Loucy (cell line): ENCODE measurements around the gene CETN1.

ENCODE experiments used
- H2AFZ ChIP-seq: fragments of 200-600 bp; sonication (generic); 2 replicates; pipeline ENCODE4 v1.6.0; 2016; ENCODE audit warnings: antibody characterized with exemption, mild to moderate bottlenecking, low read length, moderate library complexity
- H3F3A ChIP-seq: fragments of 200-600 bp; 2 replicates; pipeline ENCODE4 v1.6.0; 2016; ENCODE audit warnings: antibody characterized with exemption, low read depth, mild to moderate bottlenecking
- H3K27me3 ChIP-seq: fragments of 200-600 bp; sonication (generic); 2 replicates; pipeline ENCODE4 v1.6.1; 2014; ENCODE audit warnings: low read length, mild to moderate bottlenecking; ENCODE audit not compliant: insufficient read depth, poor library complexity, severe bottlenecking
- H3K36me3 ChIP-seq: fragments of 200-600 bp; sonication (generic); 2 replicates; pipeline ENCODE4 v1.6.1; 2016; ENCODE audit warnings: low read length; ENCODE audit not compliant: insufficient read depth
- H3K4me1 ChIP-seq: fragments of 200-600 bp; sonication (generic); 2 replicates; pipeline ENCODE4 v1.5.1; 2014; ENCODE audit warnings: low read length, mild to moderate bottlenecking; ENCODE audit not compliant: insufficient read depth, poor library complexity, severe bottlenecking
- H3K4me2 ChIP-seq: fragments of 200-600 bp; sonication (generic); 2 replicates; pipeline ENCODE4 v1.6.0; 2014; ENCODE audit warnings: antibody characterized with exemption, low read length, low read depth, mild to moderate bottlenecking; ENCODE audit not compliant: poor library complexity, severe bottlenecking
- H3K4me3 ChIP-seq: fragments of 200-600 bp; sonication (generic); 2 replicates; pipeline ENCODE4 v1.5.1; 2014; ENCODE audit warnings: low read length, mild to moderate bottlenecking, mixed read lengths; ENCODE audit not compliant: poor library complexity, severe bottlenecking
- H3K79me2 ChIP-seq: fragments of 200-600 bp; sonication (generic); 2 replicates; pipeline ENCODE4 v1.6.1; 2014; ENCODE audit warnings: low read length; ENCODE audit not compliant: insufficient read depth
- H3K9ac ChIP-seq: fragments of 200-600 bp; sonication (generic); 2 replicates; pipeline ENCODE4 v1.6.0; 2014; ENCODE audit warnings: mild to moderate bottlenecking, low read depth, low read length, moderate library complexity; ENCODE audit not compliant: poor library complexity, severe bottlenecking
- H3K9me2 ChIP-seq: fragments of 200-600 bp; sonication (generic); replicated peaks from 2 replicates; pipeline ENCODE4 v1.6.1; 2016; ENCODE audit warnings: low read depth, low read length, mixed read lengths
- H3K9me3 ChIP-seq: fragments of 200-600 bp; sonication (generic); 2 replicates; pipeline ENCODE4 v1.6.1; 2014; ENCODE audit warnings: mild to moderate bottlenecking, antibody characterized with exemption, low read length, low read depth; ENCODE audit not compliant: insufficient read depth
- H4K20me1 ChIP-seq: fragments of 200-600 bp; sonication (generic); 2 replicates; pipeline ENCODE4 v1.6.0; 2014; ENCODE audit warnings: antibody characterized with exemption, low read length, mild to moderate bottlenecking; ENCODE audit not compliant: insufficient read depth, poor library complexity, severe bottlenecking
- EZH2phosphoT487 ChIP-seq: fragments of 200-600 bp; IDR thresholded peaks from 2 replicates; pipeline ENCODE4 v1.6.1; 2018; ENCODE audit warnings: antibody characterized with exemption, mild to moderate bottlenecking, moderate library complexity, borderline replicate concordance
- TF ChIP-seq, protein P1 (sequence below): fragments of 200-600 bp; sonication (generic); conservative IDR thresholded peaks from 2 replicates; pipeline ENCODE4 v1.5.1; 2014; ENCODE audit warnings: mild to moderate bottlenecking, antibody characterized with exemption, low read length

Gene CETN1

DNA sequence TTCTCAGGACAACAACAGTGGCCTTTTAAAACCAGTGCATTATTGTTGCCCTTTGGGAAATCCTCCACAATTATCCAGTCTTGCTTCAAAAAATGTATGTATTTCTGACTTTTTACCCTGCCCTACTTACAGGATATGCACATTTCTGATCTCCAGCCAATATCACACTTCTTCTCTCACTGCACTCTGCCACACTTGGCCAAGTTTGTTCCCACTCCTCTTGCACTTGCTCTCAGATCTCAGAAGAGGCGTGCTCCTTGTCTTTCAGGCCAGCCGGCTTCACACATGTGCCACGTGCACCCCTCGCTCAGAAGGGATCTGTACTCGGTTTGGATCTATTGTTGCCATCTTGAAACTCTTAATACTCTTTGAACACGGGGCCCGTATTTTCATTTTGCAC, 32.0 kb downstream of the CETN1 start:
- H2AFZ ChIP-seq: no peak overlapping the region
- TF ChIP-seq, protein P1, sequence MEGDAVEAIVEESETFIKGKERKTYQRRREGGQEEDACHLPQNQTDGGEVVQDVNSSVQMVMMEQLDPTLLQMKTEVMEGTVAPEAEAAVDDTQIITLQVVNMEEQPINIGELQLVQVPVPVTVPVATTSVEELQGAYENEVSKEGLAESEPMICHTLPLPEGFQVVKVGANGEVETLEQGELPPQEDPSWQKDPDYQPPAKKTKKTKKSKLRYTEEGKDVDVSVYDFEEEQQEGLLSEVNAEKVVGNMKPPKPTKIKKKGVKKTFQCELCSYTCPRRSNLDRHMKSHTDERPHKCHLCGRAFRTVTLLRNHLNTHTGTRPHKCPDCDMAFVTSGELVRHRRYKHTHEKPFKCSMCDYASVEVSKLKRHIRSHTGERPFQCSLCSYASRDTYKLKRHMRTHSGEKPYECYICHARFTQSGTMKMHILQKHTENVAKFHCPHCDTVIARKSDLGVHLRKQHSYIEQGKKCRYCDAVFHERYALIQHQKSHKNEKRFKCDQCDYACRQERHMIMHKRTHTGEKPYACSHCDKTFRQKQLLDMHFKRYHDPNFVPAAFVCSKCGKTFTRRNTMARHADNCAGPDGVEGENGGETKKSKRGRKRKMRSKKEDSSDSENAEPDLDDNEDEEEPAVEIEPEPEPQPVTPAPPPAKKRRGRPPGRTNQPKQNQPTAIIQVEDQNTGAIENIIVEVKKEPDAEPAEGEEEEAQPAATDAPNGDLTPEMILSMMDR: no peak
- no peak for TF ChIP-seq EZH2phosphoT487
- no peak overlapping the region for H3K4me2 ChIP-seq
- H3K79me2 ChIP-seq: no peaks in the 10 kb centered on the region
- no peaks in the 10 kb centered on the region; the same call in 1 of the 2 replicates for H3K9me3 ChIP-seq
- no peak overlapping the region for H3K4me3 ChIP-seq
- no peaks in the 10 kb centered on the region for H4K20me1 ChIP-seq
- no peaks in the 10 kb centered on the region for H3K4me1 ChIP-seq
- H3K27me3 ChIP-seq: no peaks in the 10 kb centered on the region
- H3K9me2 ChIP-seq: no peaks in the 10 kb centered on the region
- no peak overlapping the region for H3K9ac ChIP-seq
- no peaks in the 10 kb centered on the region for H3K36me3 ChIP-seq
- H3F3A ChIP-seq: no peaks in the 10 kb centered on the region

DNA sequence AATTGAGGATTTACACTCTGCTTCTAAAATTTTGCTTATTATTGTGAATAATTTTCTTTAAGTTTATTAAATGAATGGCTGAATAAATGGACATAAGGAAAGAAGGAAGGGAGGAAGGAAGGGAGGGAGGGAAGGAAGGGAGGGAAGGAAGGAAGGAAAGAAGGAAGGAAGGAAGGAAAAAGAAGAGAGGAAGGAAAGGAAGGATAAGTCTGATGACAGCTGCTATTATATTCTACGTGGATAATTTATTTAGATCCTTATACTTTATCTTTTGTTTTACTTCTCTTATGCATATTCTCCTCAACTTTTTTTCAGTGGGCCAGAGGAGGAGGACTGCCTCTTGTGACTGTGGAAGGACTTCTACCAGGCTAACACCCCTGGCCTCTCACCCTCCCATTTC, 34.0 kb downstream of the CETN1 start:
- TF ChIP-seq EZH2phosphoT487: no peak
- TF ChIP-seq, protein P1: no peak
- H3F3A ChIP-seq: no peaks in the 10 kb centered on the region
- no peaks in the 10 kb centered on the region for H3K9me3 ChIP-seq
- H3K36me3 ChIP-seq: no peaks in the 10 kb centered on the region
- H3K79me2 ChIP-seq: no peaks in the 10 kb centered on the region
- no peaks in the 10 kb centered on the region for H3K4me1 ChIP-seq
- H3K9me2 ChIP-seq: no peaks in the 10 kb centered on the region
- H3K4me2 ChIP-seq: no peak overlapping the region
- H4K20me1 ChIP-seq: no peaks in the 10 kb centered on the region
- H3K9ac ChIP-seq: no peak overlapping the region
- H3K4me3 ChIP-seq: no peak overlapping the region
- no peaks in the 10 kb centered on the region for H3K27me3 ChIP-seq
- H2AFZ ChIP-seq: no peak overlapping the region

DNA sequence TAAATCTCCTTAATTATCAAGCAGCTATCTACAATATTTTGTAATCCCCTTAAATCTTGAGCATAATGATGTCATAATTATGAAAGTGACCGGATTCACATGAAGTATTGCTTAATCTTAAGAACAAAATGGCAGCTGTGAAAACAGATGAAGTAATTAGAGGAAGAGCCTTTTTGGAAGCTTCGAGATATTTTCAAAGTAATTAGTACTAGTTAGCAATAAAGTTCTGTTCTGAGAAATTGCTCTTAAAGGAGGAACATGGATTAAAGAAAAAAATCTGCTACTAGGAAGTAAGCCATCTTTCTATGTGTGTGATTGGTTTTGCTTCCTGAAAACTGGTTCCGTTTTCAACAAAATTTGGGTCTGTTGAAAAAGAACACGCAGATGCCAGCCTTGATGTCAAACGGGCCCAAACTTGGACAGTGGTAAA, 34.9 kb downstream of the CETN1 start:
- Histone ChIP-seq H4K20me1 (no peaks in the 10 kb centered on the region), H3K4me3 (no peak overlapping the region), H3K4me1 (no peaks in the 10 kb centered on the region), H3K36me3 (no peaks in the 10 kb centered on the region), H3K27me3 (no peaks in the 10 kb centered on the region), H3K79me2 (no peaks in the 10 kb centered on the region), H3K9me2 (no peaks in the 10 kb centered on the region), H3K9ac (no peak overlapping the region), H2AFZ (no peak overlapping the region), H3K9me3 (no peaks in the 10 kb centered on the region), H3K4me2 (no peak overlapping the region), H3F3A (no peaks in the 10 kb centered on the region)
- TF ChIP-seq, protein P1: no peak
- TF ChIP-seq EZH2phosphoT487: no peak
